AG04450 (cell line): ENCODE results near the gene FEV. TPM values are rescaled to one million over a fixed set of nuclear protein-coding genes. Genes with fewer than 3 reads are reported as not detected.

Experiments used
- CTCF ChIA-PET: fragments of 300-600, 350-600 bp; formaldehyde crosslinking; extraction: SDS; loops from one replicate; lab custom pipeline; 2022; ENCODE audit warnings: antibody characterized with exemption, inconsistent platforms; lab: Charles Lee
- POLR2A ChIA-PET: fragments of 350-600 bp; formaldehyde crosslinking; extraction: SDS; loops from one replicate; lab custom pipeline; 2021; ENCODE audit warnings: antibody characterized with exemption, inconsistent platforms; lab: Yijun Ruan, JAX
- DNase-seq: peaks from one replicate; pipeline ENCODE4 v3.0.0-alpha.2; 2011; ENCODE audit warnings: low read depth, low spot score
- H3K27ac ChIP-seq: one replicate; pipeline ENCODE4 v1.5.1; 2012; ENCODE audit warnings: low read depth, low read length, control low read depth
- H3K27me3 ChIP-seq: one replicate; pipeline ENCODE4 v1.6.0; 2012; ENCODE audit warnings: low read length; ENCODE audit not compliant: control insufficient read depth, insufficient read depth
- H3K4me3 ChIP-seq: 2 replicates; pipeline ENCODE4 v1.5.1; 2011; ENCODE audit warnings: mild to moderate bottlenecking, low read depth, low read length, control low read depth
- H3K9me3 ChIP-seq: 2 replicates; pipeline ENCODE4 v1.5.1; 2012; ENCODE audit warnings: low read length; ENCODE audit not compliant: control insufficient read depth, insufficient read depth
- CTCF ChIP-seq: IDR thresholded peaks from 2 replicates; pipeline ENCODE4 v1.5.1; 2011; ENCODE audit warnings: low read depth, low read length, control low read depth, inconsistent platforms
- polyA plus RNA-seq: library from polyadenylated mRNA; depleted of rRNA; stranded (reverse); fragments of >200 nt; gene quantifications from 2 replicates; pipeline ENCODE4 v1.2.3, GENCODE V29; 2011

FEV gene
- polyA plus RNA-seq, 1 experiment: not detected

- Histone ChIP-seq H3K27ac (no peak overlapping the region), H3K27me3 (peaks cover 70% of the 10 kb centered on the region), H3K9me3 (peaks cover 5% of the 10 kb centered on the region; the same call in 1 of the 2 replicates), H3K4me3 (peak overlapping the region; percentile 20)
- POLR2A ChIA-PET: no interaction called here
- no peak for TF ChIP-seq CTCF
- no peak for DNase-seq
- CTCF ChIA-PET: interaction anchor here (0.9 to 2.5 kb wide), 7 partner anchors 12 to 137 kb away, joined by 4 to 12 read pairs (median 8); no protein-coding TSS in a partner anchor
Observed at GRCh38 chr2:218981881-218982585, 3.0 kb downstream of the FEV start.

- H3K27me3 ChIP-seq: peaks cover 70% of the 10 kb centered on the region
- DNase-seq: no peak
- CTCF ChIA-PET: interaction anchor here (1.3 to 2.5 kb wide), 7 partner anchors 13 to 173 kb away, joined by 4 to 13 read pairs (median 8); no protein-coding TSS in a partner anchor
- H3K4me3 ChIP-seq: no peak overlapping the region
- H3K9me3 ChIP-seq: peaks cover 5% of the 10 kb centered on the region; the same call in 1 of the 2 replicates
- TF ChIP-seq CTCF: 0 out of 2 replicates have a peak, but pooled peaks have one; percentile 0
- POLR2A ChIA-PET: no interaction called here
- H3K27ac ChIP-seq: no peak overlapping the region
Observed at GRCh38 chr2:218981390-218981880, 3.5 kb downstream of the FEV start.

GRCh38 chr2:218980735-218981389 is 4.1 kb downstream of the FEV start:
- Histone ChIP-seq H3K27me3 (peaks cover 70% of the 10 kb centered on the region), H3K27ac (no peak overlapping the region), H3K9me3 (peaks cover 5% of the 10 kb centered on the region; the same call in 1 of the 2 replicates), H3K4me3 (no peak overlapping the region)
- POLR2A ChIA-PET: no interaction called here
- DNase-seq: no peak
- CTCF ChIA-PET: interaction anchor here (0.6 to 2.5 kb wide), 40 partner anchors 8 to 249 kb away, joined by 3 to 17 read pairs (median 4); no protein-coding TSS in a partner anchor
- TF ChIP-seq CTCF: 0 out of 2 replicates have a peak, but pooled peaks have one; percentile 3

DNA sequence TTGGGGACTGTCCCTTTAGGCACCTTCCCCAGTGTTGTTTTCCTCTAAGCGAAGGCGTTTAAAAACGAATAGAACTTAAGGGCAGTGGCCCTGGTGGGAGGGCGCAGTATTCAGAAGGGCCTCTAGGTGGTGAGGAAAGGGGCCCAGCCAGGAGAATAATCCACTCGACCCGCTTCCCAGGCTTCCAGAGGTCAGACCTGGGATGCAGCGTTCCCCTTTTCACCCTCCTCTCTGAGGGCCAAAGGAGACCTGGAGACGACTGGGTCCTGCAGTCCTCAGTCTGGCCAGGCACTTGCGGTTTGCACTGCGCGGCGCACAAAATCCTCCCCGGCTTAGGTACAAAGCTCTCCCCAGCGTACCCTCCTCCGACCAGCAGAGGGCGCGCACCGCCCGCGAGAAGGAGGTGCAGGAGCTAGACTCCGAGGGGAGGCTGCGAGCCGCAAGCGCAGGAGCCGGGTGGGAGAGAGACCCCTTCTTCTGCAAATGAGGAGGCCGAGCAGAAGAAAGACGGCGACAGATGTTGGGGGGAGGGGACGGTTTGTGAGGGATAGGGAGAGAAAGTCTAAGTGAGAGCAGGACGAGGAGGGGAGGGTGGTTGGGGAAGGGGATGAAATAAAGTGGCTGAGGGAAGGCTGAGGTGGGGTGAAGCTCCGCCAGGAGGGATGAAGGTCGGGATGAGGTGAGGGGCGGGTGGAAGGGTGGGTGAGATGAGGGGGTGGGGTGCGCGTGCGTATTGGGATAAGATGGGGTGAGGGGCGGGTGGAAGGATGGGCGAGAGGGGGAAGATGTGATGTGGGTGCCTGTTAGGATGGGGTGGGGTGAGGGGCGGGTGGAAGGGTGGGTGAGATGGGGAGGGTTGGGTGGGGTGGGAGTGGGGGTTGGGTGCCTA is 4.9 kb downstream of the FEV start:
- no peak for DNase-seq
- CTCF ChIA-PET: interaction anchor here (0.6 to 2.5 kb wide), 44 partner anchors 9 to 248 kb away, joined by 3 to 17 read pairs (median 4); partner anchors contain the start of gene ABCB6
- Histone ChIP-seq H3K4me3 (peak overlapping the region; percentile 42), H3K27ac (no peak overlapping the region), H3K9me3 (peaks cover 5% of the 10 kb centered on the region; the same call in 1 of the 2 replicates), H3K27me3 (peaks cover 69% of the 10 kb centered on the region)
- peak; percentile 86 for TF ChIP-seq CTCF
- POLR2A ChIA-PET: no interaction called here
